AG04449 (cell line): Measurements from ENCODE around the gene FTCDNL1.

Source experiments
- CTCF ChIA-PET: fragments of 350-600 bp; formaldehyde crosslinking; extraction: SDS; loops from one replicate; lab custom pipeline; 2021; ENCODE audit warnings: antibody characterized with exemption; lab: Yijun Ruan, JAX
- POLR2A ChIA-PET: fragments of 400-600, 350-600 bp; formaldehyde crosslinking; extraction: SDS; loops from one replicate; lab custom pipeline; 2020; ENCODE audit warnings: antibody characterized with exemption, inconsistent platforms; lab: Yijun Ruan, JAX
- DNase-seq: peaks from one replicate; pipeline ENCODE4 v3.0.0-alpha.2; 2010; ENCODE audit warnings: low read depth, low spot score
- H3K4me3 ChIP-seq: 2 replicates; pipeline ENCODE4 v1.5.1; 2011; ENCODE audit warnings: low read depth, mild to moderate bottlenecking, control low read depth, low read length
- CTCF ChIP-seq: IDR thresholded peaks from one replicate; pipeline ENCODE4 v1.5.1; 2011; ENCODE audit warnings: mild to moderate bottlenecking, moderate library complexity, low read length, control low read depth, inconsistent platforms; ENCODE audit not compliant: insufficient read depth; ENCODE audit errors: missing control alignments

Gene FTCDNL1

GRCh38 chr2:199862788-199863187 lies 11.8 kb upstream of the FTCDNL1 start:
- DNase-seq = no peak
- CTCF ChIA-PET = interaction anchor here (0.8 to 1.5 kb wide), 6 partner anchors 10 to 1553 kb away, joined by 3 to 4 read pairs (median 3); partner anchors contain the start of gene FTCDNL1
- no peak for TF ChIP-seq CTCF
- POLR2A ChIA-PET = no interaction called here
- no peak overlapping the region for H3K4me3 ChIP-seq

GRCh38 chr2:199861132-199861774 lies 10.3 kb upstream of the FTCDNL1 start:
- CTCF ChIA-PET = interaction anchor here (0.6 to 2.1 kb wide), 13 partner anchors 8 to 1552 kb away, joined by 3 to 7 read pairs (median 3); no protein-coding TSS in a partner anchor
- POLR2A ChIA-PET = no interaction called here
- TF ChIP-seq CTCF = peak; percentile 16
- no peak for DNase-seq
- no peak overlapping the region for H3K4me3 ChIP-seq

- no peak overlapping the region for H3K4me3 ChIP-seq
- ChIA-PET POLR2A (no interaction called here), CTCF (interaction anchor here (0.6 kb wide), 1 partner anchor 27 kb away, joined by 3 read pairs; no protein-coding TSS in a partner anchor)
- DNase-seq = no peak
- TF ChIP-seq CTCF = no peak
Observed at GRCh38 chr2:199855812-199856211, 4.8 kb upstream of the FTCDNL1 start.

- POLR2A ChIA-PET = no interaction called here
Observed at GRCh38 chr2:199851883-199852282, 891 bp upstream of the FTCDNL1 start.

GRCh38 chr2:199851501-199851810 lies 464 bp upstream of the FTCDNL1 start:
- ChIA-PET CTCF (interaction anchor here (1.3 kb wide), 1 partner anchor 9 kb away, joined by 5 read pairs; no protein-coding TSS in a partner anchor), POLR2A (no interaction called here)
- peak overlapping the region; percentile 61 for H3K4me3 ChIP-seq
- no peak for DNase-seq
- TF ChIP-seq CTCF = no peak

More at GRCh38 chr2:199851883-199852282, 891 bp upstream of the FTCDNL1 start:
- TF ChIP-seq CTCF = no peak
- no peak for DNase-seq
- H3K4me3 ChIP-seq = no peak overlapping the region
- CTCF ChIA-PET = interaction anchor here (0.8 to 1.6 kb wide), 3 partner anchors 9 to 16 kb away, joined by 3 to 7 read pairs (median 5); no protein-coding TSS in a partner anchor

GRCh38 chr2:199850218-199850717 lies 724 bp downstream of the FTCDNL1 start:
- ChIA-PET CTCF (interaction anchor here (0.8 to 1.6 kb wide), 5 partner anchors 8 to 1537 kb away, joined by 3 to 5 read pairs (median 3); no protein-coding TSS in a partner anchor), POLR2A (no interaction called here)
- TF ChIP-seq CTCF = no peak
- no peak for DNase-seq
- H3K4me3 ChIP-seq = peak overlapping the region; percentile 61
